HG03060 (cell line): ENCODE results near the gene SRSF11.

ENCODE experiments used
- ATAC-seq: cut with Tn5 transposase; IDR thresholded peaks from one replicate; pipeline ENCODE4 v1.9.1; 2021; ENCODE audit warnings: low read depth, moderate number of reproducible peaks; ENCODE audit not compliant: unreplicated experiment

The SRSF11 gene

GRCh38 chr1:70299472-70299871 is 78.3 kb downstream of the SRSF11 start:
- ATAC-seq: no peak
